ENCODE data around the gene FBXO4.

The FBXO4 gene

GRCh38 chr5:41924872-41925554, at the start of gene FBXO4:
Gene FBXO4, plus strand, starts transcription at chr5:41925281. Its CDS starts 29 bp downstream, at chr5:41925310.
- DNase-seq = peak; percentile 68

GRCh38 chr5:41876678-41877077, 48.4 kb upstream of the FBXO4 start:
- DNase-seq = no peak

- DNase-seq = no peak
These were observed 47.7 kb upstream of the FBXO4 start for GRCh38 chr5:41877408-41877807.

GRCh38 chr5:41878173-41878572, 46.9 kb upstream of the FBXO4 start:
- no peak for DNase-seq

GRCh38 chr5:41878643-41879478, 46.2 kb upstream of the FBXO4 start:
- DNase-seq = no peak

GRCh38 chr5:41882765-41883164, 42.3 kb upstream of the FBXO4 start:
- no peak for DNase-seq

GRCh38 chr5:41883243-41883642, 41.8 kb upstream of the FBXO4 start:
- DNase-seq = no peak

GRCh38 chr5:41883936-41884335, 41.1 kb upstream of the FBXO4 start:
- no peak for DNase-seq

GRCh38 chr5:41885286-41885685, 39.8 kb upstream of the FBXO4 start:
- DNase-seq = no peak

GRCh38 chr5:41891066-41891707, 33.9 kb upstream of the FBXO4 start:
- DNase-seq = no peak

- DNase-seq = no peak
These were observed 33.0 kb upstream of the FBXO4 start for GRCh38 chr5:41892031-41892430.

GRCh38 chr5:41893074-41893851, 31.8 kb upstream of the FBXO4 start:
- no peak for DNase-seq

- no peak for DNase-seq
These were observed 28.9 kb upstream of the FBXO4 start for GRCh38 chr5:41896230-41896629.

GRCh38 chr5:41903382-41903891, 21.6 kb upstream of the FBXO4 start:
- no peak for DNase-seq

GRCh38 chr5:41903892-41904799, 20.9 kb upstream of the FBXO4 start, which contains the start of gene RIMOC1:
Gene RIMOC1, plus strand, starts transcription at chr5:41904344. Its CDS starts 24 bp downstream, at chr5:41904368.
- peak; percentile 98 for DNase-seq

GRCh38 chr5:41906151-41906550, 18.9 kb upstream of the FBXO4 start:
- DNase-seq = no peak

GRCh38 chr5:41908374-41909079, 16.6 kb upstream of the FBXO4 start:
- DNase-seq = no peak

GRCh38 chr5:41918105-41918504, 7.0 kb upstream of the FBXO4 start:
- no peak for DNase-seq

- DNase-seq = no peak
These were observed 3.9 kb upstream of the FBXO4 start for GRCh38 chr5:41921166-41921565.

GRCh38 chr5:41921874-41922273, 3.2 kb upstream of the FBXO4 start:
- DNase-seq = no peak

- DNase-seq = no peak
These were observed 582 bp upstream of the FBXO4 start for GRCh38 chr5:41924526-41924871.
